H1 (cell line): ENCODE data around the gene PRSS16. TPM values are rescaled to one million over a fixed set of nuclear protein-coding genes. Genes with fewer than 3 reads are reported as not detected.

Experiments
- BRCA1 ChIP-seq: IDR thresholded peaks from 2 replicates; pipeline ENCODE4 v1.6.1; 2012; ENCODE audit warnings: low read depth, low read length, improper control_type of control experiment
- JUN ChIP-seq: IDR thresholded peaks from 2 replicates; pipeline ENCODE4 v1.6.1; 2011; ENCODE audit warnings: low read depth, mild to moderate bottlenecking, improper control_type of control experiment, low read length
- KDM4A ChIP-seq: IDR thresholded peaks from one replicate; pipeline ENCODE4 v1.7.1; 2012; ENCODE audit warnings: low read depth, mild to moderate bottlenecking, moderate library complexity, low read length, inconsistent platforms; ENCODE audit not compliant: severe bottlenecking
- RBBP5 ChIP-seq: IDR thresholded peaks from 2 replicates; pipeline ENCODE4 v1.7.1; 2012; ENCODE audit warnings: low read depth, mild to moderate bottlenecking, inconsistent platforms, low read length, moderate library complexity, borderline replicate concordance
- RXRA ChIP-seq: IDR thresholded peaks from 2 replicates; pipeline ENCODE4 v1.6.1; 2011; ENCODE audit warnings: low read depth, mild to moderate bottlenecking, low read length, moderate library complexity; ENCODE audit not compliant: insufficient read depth
- SIN3A ChIP-seq, 2 experiments: IDR thresholded peaks in 1 of 2; conservative IDR thresholded peaks in 1 of 2; 2 replicates each; pipeline ENCODE4 v1.6.1; 2011 to 2012; ENCODE audit warnings: low read length in 2 of 2, improper control_type of control experiment in 1 of 2, low read depth in 1 of 2, mild to moderate bottlenecking in 1 of 2
- SP4 ChIP-seq: IDR thresholded peaks from 2 replicates; pipeline ENCODE4 v1.6.1; 2012; ENCODE audit warnings: low read length, inconsistent platforms
- TEAD4 ChIP-seq: IDR thresholded peaks from 2 replicates; pipeline ENCODE4 v1.6.1; 2012; ENCODE audit warnings: low read depth, low read length, inconsistent platforms, mixed read lengths
- polyA plus RNA-seq, 7 experiments: library from polyadenylated mRNA; depleted of rRNA in 3 of 7; stranded (reverse) in 5 of 7; unstranded in 2 of 7; fragments of >200 nt in 5 of 7; fragments of 200-250 nt in 2 of 7; gene quantifications; 1 replicate in 5 of 7; 2 replicates in 1 of 7; 4 replicates in 1 of 7; pipeline versions ENCODE4 v1.2.1 to v1.2.3, GENCODE V29; 2011 to 2013; ENCODE audit warnings: missing spikeins in 2 of 7, mixed read lengths in 2 of 7
- total RNA-seq: library from RNA; stranded (reverse); fragmentation: NEBNext Ultra II Directional; extraction: Animal tissue kit (Norgen Biotek cat#: 25700); gene quantifications from 2 replicates; pipeline ENCODE4 v1.2.1, GENCODE V29; 2021
- TF ChIP-seq, protein P1 (sequence below): fragments of 300-600 bp; sonication (generic); IDR thresholded peaks from 2 replicates; pipeline ENCODE4 v1.7.1; 2012; ENCODE audit warnings: low read length, moderate library complexity, mild to moderate bottlenecking, inconsistent platforms; ENCODE audit not compliant: insufficient replicate concordance
- TF ChIP-seq, protein P2 (sequence below): IDR thresholded peaks from 2 replicates; pipeline ENCODE4 v1.6.1; 2012; ENCODE audit warnings: low read length, inconsistent platforms

PRSS16 gene
- total and polyA plus RNA-seq, 2 of the 8 experiments (the other 6 are each of a cell fraction or from before 2014, with no cell fraction given): 20.2 to 38.9 TPM

DNA sequence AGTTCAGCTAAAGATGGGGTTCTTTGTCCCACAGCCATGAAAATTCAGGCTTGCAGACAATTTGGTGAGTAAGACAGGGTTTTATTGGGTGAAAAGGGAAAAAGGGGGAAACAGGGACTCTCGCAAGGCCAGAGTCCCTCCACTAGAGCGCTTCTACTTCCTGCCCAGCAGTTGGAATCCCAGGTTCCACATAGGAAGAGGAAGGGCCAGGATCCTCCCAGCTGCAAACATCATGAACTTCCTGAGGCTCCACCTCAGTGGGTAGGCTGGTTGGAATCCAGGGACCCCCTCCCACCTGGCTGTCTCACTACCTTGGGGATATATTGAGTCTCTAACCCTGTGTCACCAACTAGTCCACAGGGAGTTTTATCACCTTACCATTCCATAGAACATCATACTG is 39.5 kb upstream of the PRSS16 start (continued):
- TF ChIP-seq, protein P1, sequence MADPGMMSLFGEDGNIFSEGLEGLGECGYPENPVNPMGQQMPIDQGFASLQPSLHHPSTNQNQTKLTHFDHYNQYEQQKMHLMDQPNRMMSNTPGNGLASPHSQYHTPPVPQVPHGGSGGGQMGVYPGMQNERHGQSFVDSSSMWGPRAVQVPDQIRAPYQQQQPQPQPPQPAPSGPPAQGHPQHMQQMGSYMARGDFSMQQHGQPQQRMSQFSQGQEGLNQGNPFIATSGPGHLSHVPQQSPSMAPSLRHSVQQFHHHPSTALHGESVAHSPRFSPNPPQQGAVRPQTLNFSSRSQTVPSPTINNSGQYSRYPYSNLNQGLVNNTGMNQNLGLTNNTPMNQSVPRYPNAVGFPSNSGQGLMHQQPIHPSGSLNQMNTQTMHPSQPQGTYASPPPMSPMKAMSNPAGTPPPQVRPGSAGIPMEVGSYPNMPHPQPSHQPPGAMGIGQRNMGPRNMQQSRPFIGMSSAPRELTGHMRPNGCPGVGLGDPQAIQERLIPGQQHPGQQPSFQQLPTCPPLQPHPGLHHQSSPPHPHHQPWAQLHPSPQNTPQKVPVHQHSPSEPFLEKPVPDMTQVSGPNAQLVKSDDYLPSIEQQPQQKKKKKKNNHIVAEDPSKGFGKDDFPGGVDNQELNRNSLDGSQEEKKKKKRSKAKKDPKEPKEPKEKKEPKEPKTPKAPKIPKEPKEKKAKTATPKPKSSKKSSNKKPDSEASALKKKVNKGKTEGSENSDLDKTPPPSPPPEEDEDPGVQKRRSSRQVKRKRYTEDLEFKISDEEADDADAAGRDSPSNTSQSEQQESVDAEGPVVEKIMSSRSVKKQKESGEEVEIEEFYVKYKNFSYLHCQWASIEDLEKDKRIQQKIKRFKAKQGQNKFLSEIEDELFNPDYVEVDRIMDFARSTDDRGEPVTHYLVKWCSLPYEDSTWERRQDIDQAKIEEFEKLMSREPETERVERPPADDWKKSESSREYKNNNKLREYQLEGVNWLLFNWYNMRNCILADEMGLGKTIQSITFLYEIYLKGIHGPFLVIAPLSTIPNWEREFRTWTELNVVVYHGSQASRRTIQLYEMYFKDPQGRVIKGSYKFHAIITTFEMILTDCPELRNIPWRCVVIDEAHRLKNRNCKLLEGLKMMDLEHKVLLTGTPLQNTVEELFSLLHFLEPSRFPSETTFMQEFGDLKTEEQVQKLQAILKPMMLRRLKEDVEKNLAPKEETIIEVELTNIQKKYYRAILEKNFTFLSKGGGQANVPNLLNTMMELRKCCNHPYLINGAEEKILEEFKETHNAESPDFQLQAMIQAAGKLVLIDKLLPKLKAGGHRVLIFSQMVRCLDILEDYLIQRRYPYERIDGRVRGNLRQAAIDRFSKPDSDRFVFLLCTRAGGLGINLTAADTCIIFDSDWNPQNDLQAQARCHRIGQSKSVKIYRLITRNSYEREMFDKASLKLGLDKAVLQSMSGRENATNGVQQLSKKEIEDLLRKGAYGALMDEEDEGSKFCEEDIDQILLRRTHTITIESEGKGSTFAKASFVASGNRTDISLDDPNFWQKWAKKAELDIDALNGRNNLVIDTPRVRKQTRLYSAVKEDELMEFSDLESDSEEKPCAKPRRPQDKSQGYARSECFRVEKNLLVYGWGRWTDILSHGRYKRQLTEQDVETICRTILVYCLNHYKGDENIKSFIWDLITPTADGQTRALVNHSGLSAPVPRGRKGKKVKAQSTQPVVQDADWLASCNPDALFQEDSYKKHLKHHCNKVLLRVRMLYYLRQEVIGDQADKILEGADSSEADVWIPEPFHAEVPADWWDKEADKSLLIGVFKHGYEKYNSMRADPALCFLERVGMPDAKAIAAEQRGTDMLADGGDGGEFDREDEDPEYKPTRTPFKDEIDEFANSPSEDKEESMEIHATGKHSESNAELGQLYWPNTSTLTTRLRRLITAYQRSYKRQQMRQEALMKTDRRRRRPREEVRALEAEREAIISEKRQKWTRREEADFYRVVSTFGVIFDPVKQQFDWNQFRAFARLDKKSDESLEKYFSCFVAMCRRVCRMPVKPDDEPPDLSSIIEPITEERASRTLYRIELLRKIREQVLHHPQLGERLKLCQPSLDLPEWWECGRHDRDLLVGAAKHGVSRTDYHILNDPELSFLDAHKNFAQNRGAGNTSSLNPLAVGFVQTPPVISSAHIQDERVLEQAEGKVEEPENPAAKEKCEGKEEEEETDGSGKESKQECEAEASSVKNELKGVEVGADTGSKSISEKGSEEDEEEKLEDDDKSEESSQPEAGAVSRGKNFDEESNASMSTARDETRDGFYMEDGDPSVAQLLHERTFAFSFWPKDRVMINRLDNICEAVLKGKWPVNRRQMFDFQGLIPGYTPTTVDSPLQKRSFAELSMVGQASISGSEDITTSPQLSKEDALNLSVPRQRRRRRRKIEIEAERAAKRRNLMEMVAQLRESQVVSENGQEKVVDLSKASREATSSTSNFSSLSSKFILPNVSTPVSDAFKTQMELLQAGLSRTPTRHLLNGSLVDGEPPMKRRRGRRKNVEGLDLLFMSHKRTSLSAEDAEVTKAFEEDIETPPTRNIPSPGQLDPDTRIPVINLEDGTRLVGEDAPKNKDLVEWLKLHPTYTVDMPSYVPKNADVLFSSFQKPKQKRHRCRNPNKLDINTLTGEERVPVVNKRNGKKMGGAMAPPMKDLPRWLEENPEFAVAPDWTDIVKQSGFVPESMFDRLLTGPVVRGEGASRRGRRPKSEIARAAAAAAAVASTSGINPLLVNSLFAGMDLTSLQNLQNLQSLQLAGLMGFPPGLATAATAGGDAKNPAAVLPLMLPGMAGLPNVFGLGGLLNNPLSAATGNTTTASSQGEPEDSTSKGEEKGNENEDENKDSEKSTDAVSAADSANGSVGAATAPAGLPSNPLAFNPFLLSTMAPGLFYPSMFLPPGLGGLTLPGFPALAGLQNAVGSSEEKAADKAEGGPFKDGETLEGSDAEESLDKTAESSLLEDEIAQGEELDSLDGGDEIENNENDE: no peak
- TF ChIP-seq SP4 (no peak), SIN3A (conservative IDR thresholded peaks at IDR 0.05 in 1 of 2, IDR thresholded peaks at IDR 0.05 in 1 of 2; ENCODE audit: low read depth in 1 of 2, low read length in 2 of 2) (no peak), JUN (no peak), RBBP5 (no peak), KDM4A (no peak), TEAD4 (no peak), RXRA (no peak), BRCA1 (no peak)
- TF ChIP-seq, protein P2, sequence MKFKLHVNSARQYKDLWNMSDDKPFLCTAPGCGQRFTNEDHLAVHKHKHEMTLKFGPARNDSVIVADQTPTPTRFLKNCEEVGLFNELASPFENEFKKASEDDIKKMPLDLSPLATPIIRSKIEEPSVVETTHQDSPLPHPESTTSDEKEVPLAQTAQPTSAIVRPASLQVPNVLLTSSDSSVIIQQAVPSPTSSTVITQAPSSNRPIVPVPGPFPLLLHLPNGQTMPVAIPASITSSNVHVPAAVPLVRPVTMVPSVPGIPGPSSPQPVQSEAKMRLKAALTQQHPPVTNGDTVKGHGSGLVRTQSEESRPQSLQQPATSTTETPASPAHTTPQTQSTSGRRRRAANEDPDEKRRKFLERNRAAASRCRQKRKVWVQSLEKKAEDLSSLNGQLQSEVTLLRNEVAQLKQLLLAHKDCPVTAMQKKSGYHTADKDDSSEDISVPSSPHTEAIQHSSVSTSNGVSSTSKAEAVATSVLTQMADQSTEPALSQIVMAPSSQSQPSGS: no peak
